Midbrain (tissue), 1 donor: ENCODE measurements around the gene CD82.

Experiments
- DNase-seq: peaks from one replicate; lab custom pipeline; 2025; lab: John Stamatoyannopoulos, UW

The CD82 gene

DNA sequence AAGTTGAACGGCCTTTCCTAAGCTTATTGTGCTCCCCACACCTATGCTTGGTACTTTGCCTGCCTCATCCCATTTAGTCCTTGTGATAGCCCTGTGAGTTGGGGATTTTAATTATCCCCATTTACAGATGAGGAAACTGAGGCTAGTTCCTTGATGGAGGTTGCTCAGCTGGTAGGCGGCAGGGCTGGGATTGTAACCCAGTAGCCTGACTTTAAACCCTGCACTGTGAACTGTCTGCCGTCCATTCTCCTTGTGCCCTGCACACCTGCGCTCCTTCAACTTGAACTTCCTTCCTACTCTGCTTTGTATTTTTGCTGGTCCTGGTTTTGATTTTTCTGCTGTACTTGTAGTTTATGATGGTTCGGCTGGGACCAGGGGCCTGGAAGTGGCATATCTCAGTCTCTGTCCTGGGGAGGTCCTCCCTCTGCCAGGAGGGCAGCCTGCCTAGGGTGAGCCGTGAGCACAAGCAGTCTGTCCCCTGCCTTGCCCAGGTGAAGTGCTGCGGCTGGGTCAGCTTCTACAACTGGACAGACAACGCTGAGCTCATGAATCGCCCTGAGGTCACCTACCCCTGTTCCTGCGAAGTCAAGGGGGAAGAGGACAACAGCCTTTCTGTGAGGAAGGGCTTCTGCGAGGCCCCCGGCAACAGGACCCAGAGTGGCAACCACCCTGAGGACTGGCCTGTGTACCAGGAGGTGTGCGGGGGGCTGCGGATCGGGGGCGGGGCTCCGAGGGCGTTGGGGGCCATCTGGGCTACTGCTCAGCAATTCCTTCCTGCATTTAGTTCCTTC, 52.4 kb downstream of the CD82 start:
- no peak for DNase-seq

DNA sequence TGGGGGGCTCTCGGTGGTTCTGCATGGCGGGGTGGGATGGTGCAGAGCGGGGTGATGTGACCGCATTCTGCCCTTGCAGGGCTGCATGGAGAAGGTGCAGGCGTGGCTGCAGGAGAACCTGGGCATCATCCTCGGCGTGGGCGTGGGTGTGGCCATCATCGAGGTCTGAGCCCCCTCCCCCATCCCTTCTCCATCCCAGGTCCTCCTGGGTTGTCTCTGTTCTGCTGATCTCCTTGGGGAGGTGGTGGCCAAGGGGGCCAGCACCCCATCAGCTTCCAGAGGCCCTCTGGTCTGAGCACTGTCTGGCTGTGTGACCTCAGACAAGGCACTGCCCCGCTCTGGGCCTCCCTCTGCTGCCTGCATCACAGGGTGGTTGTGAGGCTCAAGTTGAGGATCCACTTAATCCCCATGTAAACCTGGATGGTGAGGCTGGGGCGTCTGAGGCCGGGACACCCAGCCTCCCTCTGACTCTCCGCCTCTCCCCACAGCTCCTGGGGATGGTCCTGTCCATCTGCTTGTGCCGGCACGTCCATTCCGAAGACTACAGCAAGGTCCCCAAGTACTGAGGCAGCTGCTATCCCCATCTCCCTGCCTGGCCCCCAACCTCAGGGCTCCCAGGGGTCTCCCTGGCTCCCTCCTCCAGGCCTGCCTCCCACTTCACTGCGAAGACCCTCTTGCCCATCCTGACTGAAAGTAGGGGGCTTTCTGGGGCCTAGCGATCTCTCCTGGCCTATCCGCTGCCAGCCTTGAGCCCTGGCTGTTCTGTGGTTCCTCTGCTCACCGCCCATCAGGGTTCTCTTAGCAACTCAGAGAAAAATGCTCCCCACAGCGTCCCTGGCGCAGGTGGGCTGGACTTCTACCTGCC, 53.3 kb downstream of the CD82 start:
- no peak for DNase-seq

DNA sequence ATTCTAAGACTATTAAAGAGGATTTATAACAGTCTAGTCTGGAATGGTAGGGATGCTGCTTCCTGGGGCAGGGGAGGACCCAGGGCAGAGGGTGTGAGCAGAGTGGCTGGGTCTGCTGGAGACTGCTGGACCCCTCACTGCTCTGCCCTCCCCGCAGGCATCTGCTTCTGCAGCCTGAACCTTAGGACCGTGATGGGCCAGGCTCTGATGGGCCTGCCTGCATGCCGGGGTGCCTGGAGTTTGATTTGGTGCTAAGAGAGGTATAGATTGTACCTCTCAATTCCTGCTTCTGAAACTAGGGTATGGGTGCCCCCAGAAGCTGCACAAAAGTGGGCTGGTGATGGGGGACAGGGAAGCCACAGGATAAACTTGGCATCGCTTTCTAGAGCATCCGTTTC, 54.9 kb downstream of the CD82 start:
- no peak for DNase-seq

DNA sequence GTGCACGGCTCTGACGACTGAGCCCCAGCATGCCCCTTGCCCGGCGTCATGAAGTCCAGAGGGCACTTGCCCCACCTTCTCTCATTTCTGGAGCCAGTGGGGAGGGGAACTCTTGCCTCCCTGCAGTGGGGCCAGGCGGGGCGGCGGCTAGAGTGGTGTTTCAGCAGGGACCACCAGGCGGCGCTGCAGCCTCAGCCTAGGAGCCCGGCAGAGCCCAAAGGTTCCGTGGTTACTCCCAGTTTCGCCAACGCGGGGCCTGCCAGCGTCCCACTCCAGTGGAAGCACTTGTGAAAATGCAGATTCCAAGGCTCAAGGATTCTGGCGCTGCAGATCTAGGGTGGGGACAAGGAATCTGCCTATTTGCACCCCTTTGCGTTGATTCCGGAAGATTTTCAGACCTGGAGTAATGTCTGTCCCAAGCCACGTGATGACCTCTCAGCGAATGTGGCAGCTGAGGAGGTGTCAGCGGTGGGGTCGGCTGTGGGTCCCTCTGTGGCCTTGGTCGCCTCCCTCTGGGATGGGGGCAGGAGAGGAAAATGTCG, 55.7 kb downstream of the CD82 start:
- DNase-seq, result peak; percentile 83

DNA sequence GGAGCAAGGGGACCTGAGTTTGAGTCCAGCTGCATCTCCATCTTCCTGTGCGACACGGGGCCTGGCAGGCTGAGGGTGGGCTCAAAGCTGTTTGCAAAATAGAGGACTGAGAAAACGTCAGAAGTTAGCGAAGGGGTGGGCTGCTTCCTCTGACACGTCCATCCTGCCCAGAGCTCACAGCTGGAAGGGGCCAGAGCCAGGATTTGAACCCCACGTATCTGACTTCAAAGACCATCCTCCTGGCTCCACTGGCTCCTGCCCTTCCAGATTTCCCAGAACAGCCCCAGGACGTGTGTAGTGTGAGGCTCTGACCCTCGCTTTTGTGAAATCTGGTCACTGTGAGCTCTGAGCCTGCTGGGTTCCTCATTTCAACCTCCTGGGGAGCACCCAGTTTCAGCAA, 56.3 kb downstream of the CD82 start:
- DNase-seq, result no peak

DNA sequence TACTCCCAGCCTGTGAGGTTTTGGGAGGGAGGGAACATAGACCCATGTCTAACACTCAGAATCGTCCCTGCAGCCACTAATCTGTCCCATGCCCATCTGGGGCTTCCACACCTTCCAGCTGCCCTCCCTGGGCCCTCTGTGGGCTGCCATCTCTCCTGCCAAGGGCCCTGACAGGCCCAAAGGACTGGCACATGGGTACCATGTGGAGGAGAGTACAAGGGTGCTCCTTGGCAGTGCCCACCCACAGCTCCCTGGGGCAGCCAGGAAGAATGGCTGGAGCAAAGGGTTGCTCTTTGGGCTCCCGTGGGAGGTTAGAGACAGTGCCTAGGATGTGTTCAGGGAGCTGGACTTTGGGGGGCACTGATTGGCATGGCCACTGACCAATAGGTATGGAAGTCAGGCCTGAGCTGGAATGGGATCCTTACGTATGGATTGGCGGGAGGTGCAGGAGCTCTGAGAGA, 56.8 kb downstream of the CD82 start:
- no peak for DNase-seq

DNA sequence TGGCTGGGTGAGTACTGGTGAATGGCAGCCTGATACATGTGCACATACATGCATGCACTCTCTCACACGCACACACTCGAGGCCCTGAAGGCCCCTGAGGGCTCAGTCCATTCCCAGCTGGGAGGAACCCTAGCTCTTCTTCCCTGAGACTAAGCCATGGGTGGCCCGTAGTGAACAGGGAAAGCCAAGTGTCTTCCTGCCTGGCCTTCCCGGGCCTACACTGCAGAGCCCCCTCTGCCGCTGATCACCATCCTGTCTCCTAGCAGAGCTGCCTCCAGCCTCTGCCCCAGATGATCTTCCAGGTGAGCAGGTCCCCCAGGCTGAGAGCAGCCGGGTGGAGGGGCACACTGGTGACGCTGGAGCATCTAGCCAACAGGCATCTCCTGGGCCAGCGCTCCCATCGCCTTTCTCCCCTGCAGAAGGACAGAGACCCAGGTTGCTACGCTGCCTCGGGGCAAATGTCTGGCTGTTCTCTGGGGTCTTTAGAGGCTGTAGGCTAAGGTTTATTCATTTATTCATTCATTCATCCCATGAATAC, 57.3 kb downstream of the CD82 start:
- DNase-seq, result no peak

DNA sequence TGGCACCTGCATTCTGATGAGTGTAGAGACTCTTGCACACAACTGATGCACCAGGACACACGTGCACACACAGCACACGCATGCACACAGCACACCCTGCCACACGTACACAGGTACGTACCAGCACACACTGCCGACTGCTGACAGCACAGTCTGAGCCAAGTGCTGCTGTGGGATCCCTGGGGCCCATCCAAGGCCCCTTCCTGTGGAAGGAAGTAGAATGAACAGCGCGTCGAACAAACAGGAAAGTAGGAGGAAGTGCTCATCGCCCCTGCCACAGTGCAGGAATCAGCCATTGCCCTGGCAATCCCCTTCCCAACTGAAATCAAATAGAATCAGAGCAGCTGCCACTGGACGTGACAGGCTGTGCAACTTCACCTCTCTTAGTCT, 57.9 kb downstream of the CD82 start:
- no peak for DNase-seq

DNA sequence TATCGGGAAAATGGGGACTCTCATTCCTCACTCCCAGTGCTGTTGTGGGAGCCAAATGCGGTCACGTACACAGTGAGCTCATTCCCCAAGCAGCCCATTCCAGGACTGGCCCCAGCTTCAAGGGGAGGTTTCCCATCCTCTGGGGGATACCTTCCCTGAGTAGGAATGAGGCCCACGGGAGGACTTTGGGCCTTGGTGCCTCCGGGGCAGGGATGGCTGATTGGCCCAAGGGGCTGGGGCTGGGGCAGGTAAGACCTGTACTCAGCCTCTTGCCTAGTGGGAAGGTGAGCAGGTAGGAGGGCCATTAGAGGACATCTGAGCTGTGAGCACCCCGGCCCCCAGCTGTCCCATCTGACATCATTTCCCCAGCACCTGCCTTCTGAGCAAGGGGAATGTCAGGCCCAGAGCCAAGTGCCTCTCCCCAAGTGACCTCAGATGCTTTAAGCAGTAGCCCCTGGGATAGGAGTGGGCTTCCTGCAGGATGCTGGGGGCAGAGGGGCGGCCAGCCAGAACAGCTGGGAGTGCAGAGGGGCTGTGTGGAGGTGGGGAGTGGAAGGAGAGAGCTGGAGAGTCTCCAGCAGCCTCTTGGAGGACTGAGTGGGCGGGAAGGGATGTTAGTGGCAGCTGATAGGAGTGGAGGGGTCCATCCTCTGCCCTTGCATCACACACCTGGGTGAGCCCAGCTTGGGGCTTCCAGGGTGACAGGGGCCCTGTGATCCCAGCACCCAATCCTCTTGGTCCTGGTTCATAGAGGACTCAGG, 58.4 kb downstream of the CD82 start:
- DNase-seq, result no peak

DNA sequence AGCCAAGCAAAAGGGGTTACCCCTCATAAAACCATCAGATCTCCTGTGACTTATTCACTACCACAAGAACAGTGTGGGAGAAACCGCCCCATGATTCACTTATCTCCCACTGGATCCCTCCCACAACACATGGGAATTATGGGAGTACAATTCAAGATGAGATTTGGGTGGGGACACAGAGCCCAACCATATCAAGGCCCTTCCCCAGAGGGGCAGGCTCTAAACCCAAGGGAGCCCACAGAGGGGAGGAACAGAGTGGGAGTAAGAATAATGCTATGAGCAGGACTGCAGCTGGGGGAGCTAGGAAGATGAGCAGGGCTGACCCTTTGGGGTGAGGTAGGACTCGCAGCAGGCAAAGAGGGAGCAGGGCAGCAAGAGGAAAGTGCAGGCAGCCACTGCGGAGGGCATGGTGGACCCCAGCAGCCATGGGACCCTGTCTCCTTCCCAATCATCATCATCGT, 59.3 kb downstream of the CD82 start:
- DNase-seq, result no peak

DNA sequence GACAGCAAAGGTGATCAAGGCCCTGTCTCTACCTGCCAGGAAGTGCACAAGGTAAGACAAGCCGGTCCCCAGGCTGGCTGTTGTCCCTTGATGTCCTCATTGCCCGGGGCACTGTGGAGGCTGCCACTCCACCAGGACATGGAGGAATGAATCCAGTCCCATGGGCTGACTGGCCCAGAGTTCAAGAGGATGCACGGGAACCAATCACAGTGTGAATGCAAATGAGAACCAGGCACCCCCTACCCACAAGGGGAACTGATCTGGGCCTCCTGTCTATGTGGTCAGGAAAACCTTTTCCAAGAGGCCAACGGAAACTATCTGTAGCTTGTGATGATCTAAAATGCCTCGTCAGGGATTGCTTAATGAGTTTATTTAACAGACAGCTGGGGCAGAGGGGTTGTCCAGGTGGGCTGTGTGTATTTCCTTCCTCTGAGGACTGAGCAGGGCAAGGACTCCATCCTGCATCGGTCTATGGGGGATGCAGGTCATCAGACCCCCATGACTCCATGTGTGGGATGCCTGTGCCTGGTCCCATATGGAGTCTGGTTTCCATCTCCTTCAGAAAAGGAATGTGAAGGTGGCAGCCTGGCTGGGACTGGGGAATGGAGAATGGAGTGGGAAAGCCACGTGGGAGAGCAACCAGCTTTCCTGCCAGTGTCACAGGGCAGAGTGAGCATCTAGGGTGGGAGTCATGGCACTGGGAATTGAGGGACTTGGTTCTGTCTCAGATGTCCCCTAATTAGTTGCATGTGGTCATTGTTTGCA, 60.5 kb downstream of the CD82 start:
- no peak for DNase-seq

DNA sequence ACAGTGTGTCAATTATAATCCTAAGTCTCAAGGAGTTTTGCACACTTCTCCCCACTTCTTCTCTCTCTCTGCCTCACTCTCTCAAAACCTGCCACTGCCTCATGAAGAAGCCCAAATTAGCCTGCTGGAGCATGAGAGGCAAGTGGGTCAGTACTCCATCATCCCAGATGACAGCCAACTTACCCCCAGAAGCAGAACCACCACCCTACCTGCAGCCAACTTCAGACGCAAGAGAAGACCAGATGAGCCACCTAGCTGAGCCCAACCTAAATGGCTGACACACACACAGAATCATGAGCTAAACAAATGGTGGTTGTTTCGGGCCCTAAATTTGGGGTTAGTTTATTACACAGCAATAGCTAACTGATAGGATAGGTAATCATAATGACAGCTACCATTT, 61.2 kb downstream of the CD82 start:
- no peak for DNase-seq

DNA sequence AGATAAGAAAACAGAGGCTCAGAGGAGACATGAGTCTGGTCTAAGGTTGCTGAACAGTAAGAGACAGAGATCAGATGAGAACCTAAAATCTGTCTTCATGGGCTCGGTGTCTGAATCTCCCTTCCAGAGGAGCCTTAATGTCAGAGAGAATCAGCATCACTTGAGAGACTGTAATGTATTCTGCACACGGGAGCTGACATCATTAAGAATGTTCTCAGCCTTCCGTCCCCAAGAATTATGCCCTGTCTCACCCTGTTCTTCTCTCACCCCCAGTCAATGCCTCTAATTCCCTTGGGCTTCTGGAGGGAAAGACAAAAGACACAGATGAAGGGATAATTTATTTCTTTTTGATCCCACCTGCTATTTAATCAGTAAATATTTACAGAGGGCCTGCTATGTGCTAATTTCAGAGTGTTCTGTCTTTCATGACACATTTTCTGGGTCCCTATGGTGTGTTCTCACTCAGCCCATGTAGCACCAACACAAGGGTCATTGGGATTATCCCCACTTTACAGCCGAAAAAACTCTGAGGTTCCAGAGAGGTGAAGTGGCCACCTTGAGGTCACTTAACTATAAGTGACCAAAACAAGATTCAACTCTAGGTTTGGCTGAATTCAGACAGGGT, 61.8 kb downstream of the CD82 start:
- no peak for DNase-seq

DNA sequence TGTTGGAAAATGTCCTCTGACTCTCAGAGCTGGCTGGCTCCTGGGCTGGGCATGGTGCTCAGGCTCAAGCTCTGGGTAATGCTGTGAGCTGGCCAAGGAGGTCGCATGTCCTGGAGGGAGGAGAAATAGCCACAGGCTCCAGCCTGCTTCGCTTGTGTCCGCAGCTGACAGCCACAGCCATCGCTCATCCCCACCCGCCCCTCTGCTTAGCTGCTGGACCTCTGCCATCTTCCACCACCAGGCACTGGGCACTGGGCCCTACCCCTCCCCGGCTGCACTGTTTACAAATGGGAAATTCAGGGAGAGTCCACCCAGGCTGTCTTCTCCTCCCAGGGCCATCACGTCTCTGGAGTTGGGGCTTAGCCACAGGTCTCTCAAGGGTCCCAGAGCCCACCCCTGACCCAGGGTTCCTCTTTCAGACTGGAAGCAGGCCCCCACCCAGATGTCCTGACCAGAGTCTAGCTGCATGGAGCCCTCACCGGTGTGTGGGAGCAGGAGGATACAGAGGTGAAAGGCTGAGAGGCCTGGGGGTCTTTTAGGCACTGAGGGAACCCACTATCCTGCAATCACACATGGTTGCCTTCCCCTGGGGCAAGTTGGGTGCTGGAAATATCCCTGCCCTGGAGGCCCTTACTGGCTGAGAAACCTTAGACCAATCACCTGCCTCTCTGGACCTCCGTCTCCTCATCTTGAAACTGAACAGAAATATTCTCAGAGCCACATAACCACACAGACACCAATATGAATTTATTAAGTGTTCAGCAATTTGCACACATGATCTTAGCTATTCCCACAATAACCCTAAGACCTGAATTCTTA, 62.7 kb downstream of the CD82 start:
- peak; percentile 94 for DNase-seq

DNA sequence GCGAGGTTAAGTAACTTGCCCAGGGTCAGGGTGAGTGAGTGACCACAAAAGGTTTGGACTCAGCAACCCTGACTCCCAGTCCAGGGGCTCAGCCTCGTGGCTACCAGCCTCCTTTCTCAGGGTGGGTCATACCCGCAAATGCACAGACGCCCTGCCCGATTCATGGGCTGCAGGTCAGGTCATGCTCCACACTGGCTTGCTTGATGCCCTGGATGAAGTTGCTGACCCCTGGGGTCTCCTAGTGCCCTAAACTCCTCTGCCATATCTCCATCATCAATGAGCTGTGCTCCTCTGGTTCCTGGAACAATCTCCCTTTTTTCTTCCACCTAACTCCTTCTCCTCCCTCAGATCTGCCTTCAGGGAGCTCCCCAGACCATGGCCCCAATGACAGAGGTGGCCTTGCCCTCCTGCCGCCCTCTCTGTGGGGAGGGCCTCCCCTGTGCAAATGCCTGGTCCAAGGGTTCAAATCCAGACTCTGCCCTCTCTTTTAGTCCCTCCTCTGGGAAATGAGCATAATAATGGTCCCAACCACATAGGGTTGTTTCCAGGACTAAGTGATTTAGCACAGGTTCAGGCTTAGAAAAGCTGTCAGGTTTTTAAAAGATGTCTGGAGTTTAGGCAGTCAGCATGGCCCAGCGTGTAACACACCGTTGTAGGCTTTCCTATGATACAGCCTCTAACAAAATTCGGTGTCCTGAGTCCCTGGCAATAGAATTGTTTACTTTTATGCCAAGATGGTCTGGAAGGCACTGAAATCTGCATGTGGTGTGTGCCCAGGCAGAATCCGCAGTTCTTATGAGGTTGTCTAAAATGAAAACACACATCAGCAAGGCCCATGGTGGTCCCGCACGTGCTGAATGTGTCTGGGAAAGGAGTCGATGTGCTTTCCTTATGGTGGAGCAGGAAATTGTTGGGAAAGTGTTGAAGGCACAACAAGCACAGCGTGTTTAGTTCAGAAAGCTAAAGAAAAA, 63.6 kb downstream of the CD82 start:
- DNase-seq, result no peak

DNA sequence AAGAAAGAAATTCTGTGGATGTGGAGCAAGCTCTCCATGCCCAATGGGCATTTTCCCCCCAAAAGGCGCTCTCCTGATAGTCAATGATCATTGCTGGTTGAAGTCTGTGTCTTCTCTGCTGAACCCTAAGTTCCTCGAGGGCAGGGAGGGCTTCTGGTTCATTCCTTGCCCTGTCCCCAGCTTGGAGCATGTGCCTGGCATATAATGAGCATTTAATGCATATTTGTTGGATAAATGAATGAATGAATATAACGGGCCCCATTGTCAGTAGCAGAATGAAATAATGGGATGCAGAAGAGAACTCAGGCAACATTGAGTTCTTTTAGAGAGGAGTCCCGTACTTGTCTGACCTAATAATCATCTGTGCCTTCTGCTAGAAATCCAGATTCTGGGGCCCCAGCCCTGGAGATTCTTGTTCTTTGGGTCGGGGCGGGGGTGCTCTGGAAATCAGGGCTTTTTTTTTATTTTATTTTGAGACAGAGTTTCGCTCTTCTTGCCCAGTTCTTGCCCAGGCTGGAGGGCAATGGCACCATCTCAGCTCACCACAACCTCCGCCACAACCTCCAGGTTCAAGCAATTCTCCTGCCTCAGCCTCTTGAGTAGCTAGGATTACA, 64.4 kb downstream of the CD82 start:
- DNase-seq, result peak; percentile 75

DNA sequence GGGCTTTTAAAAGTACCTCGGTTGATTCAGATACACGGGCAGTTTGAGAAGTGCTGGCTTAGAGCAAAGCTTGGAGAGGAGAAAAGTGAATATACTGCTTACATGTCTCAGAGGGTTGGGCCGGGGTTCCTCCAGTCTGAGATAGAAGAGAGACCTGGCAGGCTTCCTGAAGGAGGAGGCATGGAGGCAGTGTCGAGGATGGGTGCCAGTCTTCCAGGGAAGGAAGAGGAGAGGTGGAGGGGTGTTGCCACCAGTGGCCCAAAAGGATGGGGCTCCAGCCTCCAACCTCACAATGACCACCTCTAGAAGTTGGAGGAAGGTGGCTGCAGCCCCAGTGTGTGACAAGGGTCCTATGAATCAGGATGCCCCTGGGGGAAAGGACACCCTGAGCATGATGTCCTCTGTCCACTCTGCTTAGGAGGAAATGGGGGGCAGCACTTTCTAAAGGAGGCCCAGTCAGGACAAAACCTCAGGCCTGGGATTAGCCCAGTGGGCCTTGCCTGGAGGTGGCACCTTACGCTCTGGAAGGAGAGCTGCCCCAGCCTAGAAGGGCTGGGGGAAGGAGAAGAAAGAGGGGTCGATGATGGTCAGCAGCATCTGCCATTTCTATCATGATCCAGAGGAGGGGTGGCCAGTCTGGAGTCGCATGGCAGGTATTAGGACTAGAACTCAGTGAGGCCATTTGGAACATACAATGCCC, 65.2 kb downstream of the CD82 start:
- DNase-seq, result no peak
